Measurements from ENCODE around the gene MRPL51.

Gene MRPL51

DNA sequence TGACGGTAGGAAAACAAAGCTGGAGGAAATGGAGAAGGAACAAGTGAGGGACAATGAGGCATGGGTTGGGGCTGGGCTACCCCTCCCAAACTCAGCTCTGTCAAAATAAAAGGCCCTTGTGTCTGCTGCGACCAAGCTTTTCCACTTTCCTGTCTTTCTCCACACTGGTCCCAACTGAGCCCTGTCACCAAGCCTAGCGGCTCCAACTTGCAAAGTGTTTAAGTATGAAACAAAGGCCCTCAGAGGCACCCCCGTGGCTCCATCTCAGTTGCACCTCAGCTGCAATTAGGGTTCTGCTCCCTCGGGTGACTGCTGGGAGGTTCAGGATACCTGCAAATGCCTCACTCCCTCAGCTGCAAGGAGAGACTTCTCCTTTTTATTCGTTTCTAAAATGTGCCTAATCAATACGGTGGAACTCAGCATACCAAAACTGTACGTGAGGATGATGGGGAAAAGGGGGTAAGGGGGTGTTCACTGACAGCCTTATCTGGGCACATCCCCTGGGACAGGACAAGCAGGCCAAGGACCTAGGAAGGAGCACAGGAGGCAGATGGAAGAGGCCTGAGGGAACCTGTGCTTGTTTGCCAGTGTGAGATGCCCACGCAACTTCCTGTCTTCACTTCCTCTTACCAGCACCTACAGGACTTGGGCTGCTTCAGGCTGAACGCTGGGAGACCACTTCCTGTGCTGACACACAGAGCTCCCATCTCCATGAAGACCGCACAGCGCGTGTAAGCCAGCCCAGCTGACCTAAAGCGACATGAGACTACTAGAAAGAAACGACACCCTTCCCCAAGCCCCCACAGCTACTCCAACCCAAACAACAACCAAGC is 31.4 kb downstream of the MRPL51 start:
- DNase-seq (ENCODE audit: low spot score): no peak

DNA sequence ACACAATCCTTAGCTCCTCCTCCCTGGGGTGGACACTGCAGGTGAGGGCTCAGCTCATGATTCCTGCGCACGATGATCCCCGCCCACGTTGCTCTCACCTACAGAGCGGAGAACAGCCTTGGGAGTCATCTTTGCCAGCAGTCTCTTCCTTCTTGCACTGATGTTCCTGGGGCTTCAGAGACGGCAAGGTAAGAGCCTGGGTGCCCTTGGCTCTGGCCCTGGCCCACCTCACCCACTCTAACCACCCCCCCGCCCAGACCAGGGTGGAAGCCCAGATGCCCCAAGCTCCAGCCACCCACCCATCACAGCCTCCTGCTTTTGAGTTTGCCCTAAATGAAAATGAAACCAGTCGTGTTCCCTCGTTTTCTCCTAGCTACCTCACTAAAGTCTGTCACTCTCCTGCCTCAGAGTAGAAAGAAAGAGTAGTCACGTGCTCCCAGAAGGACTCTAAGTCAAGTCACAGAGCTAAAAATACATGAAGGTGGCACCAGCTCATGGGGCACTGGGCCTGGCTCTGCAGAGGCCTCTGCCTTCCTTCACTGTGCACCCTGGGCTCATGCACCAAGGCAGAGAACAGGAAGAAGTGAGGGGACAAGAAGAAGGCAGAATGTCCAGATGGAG is 32.2 kb downstream of the MRPL51 start:
- DNase-seq (ENCODE audit: low spot score): no peak

- DNase-seq (ENCODE audit: low spot score): no peak
Measured at GRCh38 chr12:6459004-6459337, 34.1 kb downstream of the MRPL51 start.

GRCh38 chr12:6458281-6459003 is 34.6 kb downstream of the MRPL51 start:
- DNase-seq (ENCODE audit: low spot score): no peak

DNA sequence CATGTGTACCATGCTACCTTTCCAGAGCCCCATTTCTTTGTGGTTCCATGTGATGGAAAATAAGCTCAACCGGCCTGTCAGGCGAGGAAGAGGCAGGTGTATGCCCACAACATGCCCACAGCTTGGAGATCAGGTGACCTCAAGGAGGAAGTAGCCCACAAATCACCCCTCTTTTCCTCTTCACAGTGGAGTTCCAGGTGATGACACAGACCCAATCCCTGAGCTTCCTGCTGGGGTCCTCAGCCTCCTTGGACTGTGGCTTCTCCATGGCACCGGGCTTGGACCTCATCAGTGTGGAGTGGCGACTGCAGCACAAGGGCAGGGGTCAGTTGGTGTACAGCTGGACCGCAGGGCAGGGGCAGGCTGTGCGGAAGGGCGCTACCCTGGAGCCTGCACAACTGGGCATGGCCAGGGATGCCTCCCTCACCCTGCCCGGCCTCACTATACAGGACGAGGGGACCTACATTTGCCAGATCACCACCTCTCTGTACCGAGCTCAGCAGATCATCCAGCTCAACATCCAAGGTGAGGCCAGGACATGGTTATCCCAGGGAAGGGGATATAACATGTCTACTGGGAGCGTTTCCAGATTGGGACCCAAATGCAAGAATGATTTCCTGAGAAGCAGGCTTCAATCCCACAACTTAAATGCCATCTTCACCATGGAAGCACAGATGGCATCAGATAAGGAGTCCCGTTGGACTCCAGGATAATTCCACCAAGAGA is 35.7 kb downstream of the MRPL51 start:
- no peak for DNase-seq (ENCODE audit: low spot score)

GRCh38 chr12:6452944-6453630 is 40.0 kb downstream of the MRPL51 start:
- DNase-seq (ENCODE audit: low spot score): no peak

DNA sequence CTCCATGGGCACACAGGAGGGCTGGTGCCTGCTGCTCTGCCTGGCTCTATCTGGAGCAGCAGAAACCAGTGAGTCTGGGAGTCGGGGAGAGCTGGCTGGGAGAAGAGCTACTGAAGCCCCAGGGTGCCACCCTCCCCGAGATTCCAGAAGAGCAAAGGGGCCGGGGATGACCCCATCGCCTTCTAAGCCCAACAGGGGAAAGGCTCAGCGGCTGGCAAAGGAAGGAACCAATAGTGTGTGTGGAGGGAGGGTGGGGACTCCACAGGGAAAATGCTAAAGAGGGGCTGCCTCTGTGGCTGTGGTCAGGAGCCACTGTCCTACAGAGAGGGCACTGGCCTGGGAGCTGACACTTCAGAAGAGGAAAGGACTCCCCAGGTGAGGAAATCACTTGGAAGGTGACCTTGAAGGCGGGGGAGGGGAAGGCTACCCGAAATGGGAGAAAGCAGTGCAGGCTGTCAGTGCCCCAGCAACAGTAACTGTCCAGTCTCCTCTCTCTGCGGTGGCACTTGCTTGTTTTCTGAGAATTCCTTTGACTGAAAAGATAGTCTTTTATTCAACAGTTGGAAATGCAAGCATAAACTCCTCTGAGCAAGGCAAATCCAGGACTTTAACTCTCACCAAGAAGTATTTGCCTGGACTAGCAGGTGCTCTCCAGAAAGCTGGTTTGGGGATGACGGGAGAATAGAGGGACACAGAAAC is 40.7 kb downstream of the MRPL51 start:
- peak; percentile 39 for DNase-seq (ENCODE audit: low spot score)

DNA sequence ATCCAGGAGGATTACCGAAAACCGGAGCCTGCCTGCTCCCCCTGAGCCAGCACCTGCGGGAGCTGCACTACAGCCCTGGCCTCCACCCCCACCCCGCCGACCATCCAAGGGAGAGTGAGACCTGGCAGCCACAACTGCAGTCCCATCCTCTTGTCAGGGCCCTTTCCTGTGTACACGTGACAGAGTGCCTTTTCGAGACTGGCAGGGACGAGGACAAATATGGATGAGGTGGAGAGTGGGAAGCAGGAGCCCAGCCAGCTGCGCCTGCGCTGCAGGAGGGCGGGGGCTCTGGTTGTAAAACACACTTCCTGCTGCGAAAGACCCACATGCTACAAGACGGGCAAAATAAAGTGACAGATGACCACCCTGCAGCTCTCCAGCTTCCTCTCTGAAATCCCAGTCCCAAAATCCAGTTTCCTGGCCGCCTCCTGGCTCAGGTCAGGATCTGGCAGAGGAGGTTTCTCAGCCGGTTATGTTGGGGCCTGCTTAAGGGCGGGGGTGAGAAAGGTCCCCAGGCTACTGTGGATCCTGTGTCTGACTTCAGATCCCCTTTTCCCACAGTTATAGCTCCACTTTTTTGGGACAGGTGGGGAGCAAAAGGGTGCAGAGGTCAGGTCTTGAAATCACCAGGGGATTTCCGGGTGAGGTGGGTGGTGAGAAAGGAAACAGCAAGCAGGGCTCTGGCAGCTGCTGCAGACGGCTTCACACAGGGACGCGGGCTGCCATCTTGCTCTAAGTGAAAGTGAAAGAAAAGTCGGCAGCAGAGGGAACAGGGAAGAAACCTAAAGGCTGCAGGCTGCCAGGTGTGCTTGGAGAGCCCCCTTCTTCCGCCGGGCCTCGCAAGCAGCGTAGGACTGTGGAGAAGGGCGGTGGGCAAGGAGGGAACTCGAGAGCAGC is 41.5 kb downstream of the MRPL51 start, which contains the start of gene TAPBPL:
Gene TAPBPL (plus strand): TSS at position 695 of the 897 bp plus-strand sequence. CDS start 207 bp downstream, outside the sequence.
- DNase-seq (ENCODE audit: low spot score): peak; percentile 93

DNA sequence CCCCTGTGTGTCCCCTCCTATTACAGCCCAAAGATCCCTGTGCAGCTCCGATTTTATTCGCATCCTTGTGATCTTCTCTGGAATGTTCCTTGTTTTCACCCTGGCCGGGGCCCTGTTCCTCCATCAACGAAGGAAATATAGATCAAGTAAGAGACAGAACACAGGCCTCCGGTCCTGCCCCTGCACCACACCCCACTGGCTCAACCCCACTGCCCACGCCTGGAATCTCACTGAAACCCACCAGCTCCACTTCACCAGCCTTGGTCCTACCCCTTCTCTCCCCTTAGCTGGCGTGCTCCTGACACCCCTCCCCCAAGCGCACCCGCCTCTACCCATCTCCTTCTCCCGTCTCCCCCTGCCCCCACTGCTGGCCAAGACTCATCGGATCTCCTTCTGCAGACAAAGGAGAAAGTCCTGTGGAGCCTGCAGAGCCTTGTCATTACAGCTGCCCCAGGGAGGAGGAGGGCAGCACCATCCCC is 42.2 kb downstream of the MRPL51 start:
- peak; percentile 55 for DNase-seq (ENCODE audit: low spot score)

- DNase-seq (ENCODE audit: low spot score): no peak
Measured at GRCh38 chr12:6450091-6450868, 42.8 kb downstream of the MRPL51 start.

DNA sequence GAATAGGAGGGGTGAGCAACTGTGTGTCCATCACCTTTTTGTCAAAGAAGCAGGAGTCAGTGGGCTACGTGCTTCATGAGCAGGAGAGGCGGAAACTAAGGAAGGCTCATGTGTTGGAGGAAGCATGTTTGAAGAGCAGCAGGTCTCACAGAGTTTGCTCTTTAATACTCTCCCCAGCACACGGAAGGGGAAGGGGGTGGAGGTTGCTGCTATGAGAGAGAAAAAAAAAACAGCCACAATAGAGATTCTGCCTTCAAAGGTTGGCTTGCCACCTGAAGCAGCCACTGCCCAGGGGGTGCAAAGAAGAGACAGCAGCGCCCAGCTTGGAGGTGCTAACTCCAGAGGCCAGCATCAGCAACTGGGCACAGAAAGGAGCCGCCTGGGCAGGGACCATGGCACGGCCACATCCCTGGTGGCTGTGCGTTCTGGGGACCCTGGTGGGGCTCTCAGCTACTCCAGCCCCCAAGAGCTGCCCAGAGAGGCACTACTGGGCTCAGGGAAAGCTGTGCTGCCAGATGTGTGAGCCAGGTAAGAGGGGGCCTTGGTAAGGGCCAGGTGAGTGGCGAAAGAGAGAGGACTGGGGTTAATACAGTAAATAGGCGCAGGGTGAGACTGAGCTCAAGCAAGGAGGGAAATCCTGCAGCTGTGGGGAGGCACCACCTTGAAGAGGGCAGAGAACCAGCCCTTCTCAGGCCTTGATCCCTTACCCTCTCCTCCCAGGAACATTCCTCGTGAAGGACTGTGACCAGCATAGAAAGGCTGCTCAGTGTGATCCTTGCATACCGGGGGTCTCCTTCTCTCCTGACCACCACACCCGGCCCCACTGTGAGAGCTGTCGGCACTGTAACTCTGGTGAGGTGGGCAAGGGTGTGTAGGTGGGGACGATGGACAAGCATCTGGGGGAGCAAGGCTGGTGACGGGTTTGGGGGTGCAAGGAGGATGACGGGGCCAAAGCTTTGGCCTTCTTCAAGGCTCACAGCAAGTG is 48.1 kb downstream of the MRPL51 start, which contains the start of gene CD27:
Gene CD27 (plus strand): TSS at position 252 of the 985 bp plus-strand sequence. CDS start 141 bp downstream, at position 393.
- no peak for DNase-seq (ENCODE audit: low spot score)

GRCh38 chr12:6444031-6444430 is 49.0 kb downstream of the MRPL51 start:
- DNase-seq (ENCODE audit: low spot score): no peak

- no peak for DNase-seq (ENCODE audit: low spot score)
Measured at GRCh38 chr12:6443361-6443983, 49.6 kb downstream of the MRPL51 start.

GRCh38 chr12:6442836-6443235 is 50.2 kb downstream of the MRPL51 start:
- no peak for DNase-seq (ENCODE audit: low spot score)

Measured in GM03348 (cell line).